Transverse colon (tissue), 4 donors: Measurements from ENCODE around the gene MECR. TPM values are rescaled to one million over a fixed set of nuclear protein-coding genes. Genes with fewer than 3 reads are reported as not detected.
"Not testable (repeated sequence)": the region's sequence is repeated elsewhere in the genome, so short reads cannot be mapped to it uniquely, and the experiment has no call there.

Experiments used
- DNase-seq: peaks from one replicate; pipeline ENCODE4 v3.0.0-alpha.2; 2019
- H3K27ac ChIP-seq, 4 donors: fragments of 200-600 bp; sonication (generic); 2 replicates each; pipeline ENCODE4 v1.5.1; 2016 to 2018; ENCODE audit warnings: inconsistent platforms in 4 of 4
- H3K27me3 ChIP-seq: fragments of 200-600 bp; sonication (generic); 2 replicates; pipeline ENCODE4 v1.5.1; 2017; ENCODE audit warnings: inconsistent platforms
- H3K36me3 ChIP-seq, 4 donors: fragments of 200-600 bp; sonication (generic); 2 replicates each; pipeline ENCODE4 v1.5.1; 2017 to 2019; ENCODE audit warnings: inconsistent platforms in 4 of 4
- H3K4me1 ChIP-seq, 4 donors: fragments of 200-600 bp; sonication (generic); 2 replicates each; pipeline ENCODE4 v1.5.1; 2017 to 2020; ENCODE audit warnings: inconsistent platforms in 4 of 4
- H3K4me3 ChIP-seq, 4 donors: fragments of 200-600 bp; sonication (generic); 1 replicate in 1 of 4; 2 replicates in 3 of 4; pipeline versions ENCODE4 v1.5.1 to v1.6.1; 2017 to 2019; ENCODE audit warnings: inconsistent platforms in 4 of 4
- H3K9me3 ChIP-seq, 2 donors: fragments of 200-600 bp; sonication (generic); 2 replicates each; pipeline ENCODE4 v1.5.1; 2017 to 2019; ENCODE audit warnings: inconsistent platforms in 2 of 2
- CTCF ChIP-seq, 5 experiments: fragments of 200-600 bp in 3 of 5; fragments of 450-650 bp in 2 of 5; sonication (generic) in 3 of 5; IDR thresholded peaks; 1 replicate in 2 of 5; 2 replicates in 3 of 5; pipeline ENCODE4 v1.5.1; 2016 to 2017; ENCODE audit warnings: antibody characterized with exemption in 5 of 5, inconsistent platforms in 3 of 5, mild to moderate bottlenecking in 2 of 5, moderate library complexity in 1 of 5
- EP300 ChIP-seq: sonication (generic); formaldehyde crosslinking; IDR thresholded peaks from one replicate; pipeline ENCODE4 v1.6.1; 2017; ENCODE audit warnings: antibody characterized with exemption, low read depth
- POLR2A ChIP-seq: fragments of 450-650 bp; IDR thresholded peaks from one replicate; pipeline ENCODE4 v1.6.1; 2016; ENCODE audit warnings: antibody characterized with exemption, mild to moderate bottlenecking, moderate library complexity
- POLR2AphosphoS5 ChIP-seq, 3 donors: sonication (generic); formaldehyde crosslinking; IDR thresholded peaks; one replicate each; pipeline ENCODE4 v1.6.1; 2016; ENCODE audit warnings: antibody characterized with exemption in 3 of 3
- WGBS, 2 donors: methylation state at CpG; one replicate each; pipeline ENCODE4 v1.1.5; 2018; ENCODE audit warnings: low coverage in 1 of 2; 5-methylcytosine and 5-hydroxymethylcytosine counted together
- in situ Hi-C, 4 donors: fragments of 200-750 bp; cut with MboI; loops; one replicate each; pipeline versions ENCODE4 v1.15.0 to v1.15.1; 2017; ENCODE audit warnings: low sequenced_read_pairs in 3 of 4, low pct_ligation_motif_present in 1 of 4, low pct_unique_long_range_greater_than_20kb in 1 of 4
- intact Hi-C: fragments of 100-400 bp; cut with DNase I; formaldehyde crosslinking; loops from one replicate; pipeline ENCODE4 v1.15.1; 2023; ENCODE audit warnings: low total_unique reads
- total RNA-seq, 4 donors: library from RNA; depleted of rRNA; stranded (reverse); fragments of >200 nt; gene quantifications; one replicate each; pipeline ENCODE4 v1.1.0, GENCODE V29; 2016

MECR gene
- total RNA-seq, 4 donors from 2014 or later, result 5.2 to 16.0 (median 12.2) TPM; not detected in 1

- Histone ChIP-seq H3K27ac (no peak overlapping the region), H3K27me3 (no peaks in the 10 kb centered on the region), H3K9me3 (no peaks in the 10 kb centered on the region), H3K4me3 (no peak overlapping the region), H3K36me3 (peaks cover 0 to 59% (median 24%) of the 10 kb centered on the region in 4 donors), H3K4me1 (peaks cover 18 to 54% (median 19%) of the 10 kb centered on the region in 4 donors)
- no peak for DNase-seq
- intact Hi-C loops, result no loop called here
- 74 to 82% methylated on average over 3 of the region's 3 CpGs for WGBS, 2 donors
- TF ChIP-seq POLR2AphosphoS5 (IDR thresholded peaks at IDR 0.05) (no peak), EP300 (no peak), POLR2A (no peak), CTCF (IDR thresholded peaks at IDR 0.05) (no peak)
- in situ Hi-C loops, result no loop called here
Measured at GRCh38 chr1:29159773-29160172, 71.0 kb downstream of the MECR start.

DNA sequence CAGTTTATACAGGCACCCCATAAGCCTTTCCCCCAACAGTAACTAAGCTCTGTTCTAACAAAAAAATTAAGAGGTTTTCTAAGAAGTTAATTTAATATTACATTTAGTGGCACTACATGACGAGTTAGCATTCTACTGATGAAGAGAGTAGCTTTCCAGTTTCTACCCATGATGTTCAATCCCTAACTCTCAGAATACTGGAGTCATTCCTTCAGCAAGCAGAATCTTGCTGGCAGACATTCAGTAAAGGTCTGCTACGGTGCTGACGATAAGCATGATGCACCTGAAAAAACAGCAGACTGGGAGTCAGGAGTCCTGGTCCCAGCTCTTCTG, 73.5 kb downstream of the MECR start:
- Histone ChIP-seq H3K9me3 (no peaks in the 10 kb centered on the region), H3K36me3 (peaks cover 0 to 82% (median 36%) of the 10 kb centered on the region in 4 donors), H3K27me3 (no peaks in the 10 kb centered on the region), H3K4me1 (peaks cover 1 to 30% (median 10%) of the 10 kb centered on the region in 4 donors), H3K4me3 (no peak overlapping the region), H3K27ac (peak overlapping the region in 1 of 4 donors; percentile 39)
- intact Hi-C loops (no loop called here), in situ Hi-C loops (no loop called here)
- 83 to 92% methylated on average over 3 of the region's 3 CpGs for WGBS, 2 donors
- DNase-seq, result no peak
- TF ChIP-seq POLR2AphosphoS5 (IDR thresholded peaks at IDR 0.05), result no peak
- TF ChIP-seq CTCF (IDR thresholded peaks at IDR 0.05), result no peak
- no peak for TF ChIP-seq EP300
- no peak for TF ChIP-seq POLR2A

- intact Hi-C loops (no loop called here), in situ Hi-C loops (no loop called here)
- Histone ChIP-seq H3K4me3 (no peak overlapping the region), H3K27me3 (no peaks in the 10 kb centered on the region), H3K4me1 (peaks cover 0 to 24% (median 6%) of the 10 kb centered on the region in 4 donors), H3K27ac (peak overlapping the region in 2 of 4 donors; percentile 15 to 39), H3K9me3 (no peaks in the 10 kb centered on the region), H3K36me3 (peaks cover 0 to 87% (median 41%) of the 10 kb centered on the region in 4 donors)
- TF ChIP-seq EP300 (no peak), POLR2A (no peak), POLR2AphosphoS5 (IDR thresholded peaks at IDR 0.05) (no peak), CTCF (IDR thresholded peaks at IDR 0.05) (no peak)
- no peak for DNase-seq
- WGBS, 2 donors, result 66 to 70% methylated on average over 9 to 10 of the region's 10 CpGs
Measured at GRCh38 chr1:29156543-29157268, 74.0 kb downstream of the MECR start.

- no peak overlapping the region for H3K4me3 ChIP-seq
- H3K9me3 ChIP-seq, result no peaks in the 10 kb centered on the region
- in situ Hi-C loops, result no loop called here
- peaks cover 0 to 7% (median 5%) of the 10 kb centered on the region in 4 donors for H3K4me1 ChIP-seq
- no peak for TF ChIP-seq EP300
- no peak for TF ChIP-seq POLR2A
- no peak for TF ChIP-seq POLR2AphosphoS5 (IDR thresholded peaks at IDR 0.05)
- TF ChIP-seq CTCF (IDR thresholded peaks at IDR 0.05), result no peak
- H3K27ac ChIP-seq, result no peak overlapping the region
- intact Hi-C loops, result loop anchor here (2.0 kb wide), 1 partner anchor 17 kb away; no protein-coding TSS in a partner anchor
- H3K27me3 ChIP-seq, result no peaks in the 10 kb centered on the region
- WGBS, 2 donors, result 92 to 100% methylated on average over 6 to 8 of the region's 8 CpGs
- H3K36me3 ChIP-seq, result peaks cover 3 to 98% (median 50%) of the 10 kb centered on the region in 4 donors
- DNase-seq, result no peak
Measured at GRCh38 chr1:29152046-29152805, 78.5 kb downstream of the MECR start.

DNA sequence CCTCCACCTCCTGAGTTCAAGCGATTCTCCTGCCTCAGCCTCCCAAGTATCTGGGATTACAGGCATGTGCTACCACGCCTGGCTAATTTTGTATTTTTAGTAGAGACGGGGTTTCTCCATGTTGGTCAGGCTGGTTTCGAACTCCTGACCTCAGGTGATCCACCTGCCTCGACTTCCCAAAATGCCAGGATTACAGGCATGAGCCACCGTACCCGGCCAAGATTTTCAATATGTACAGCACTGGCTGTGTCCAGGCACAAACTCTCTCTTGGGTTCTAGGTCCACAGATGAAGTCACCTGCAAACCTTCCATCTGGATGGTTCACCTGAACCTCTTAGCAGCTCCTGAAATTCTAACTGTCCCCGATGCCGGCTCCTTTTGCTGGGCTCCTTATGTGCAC, 80.4 kb downstream of the MECR start:
- H3K9me3 ChIP-seq, DNase-seq, intact Hi-C loops, H3K4me3 ChIP-seq, H3K27me3 ChIP-seq, H3K27ac ChIP-seq, in situ Hi-C loops: not testable (repeated sequence)
- Histone ChIP-seq H3K4me1 (peaks cover 0 to 13% (median 6%) of the 10 kb centered on the region in 4 donors), H3K36me3 (peaks cover 3 to 83% (median 44%) of the 10 kb centered on the region in 4 donors)
- WGBS, 2 donors, result 95 to 100% methylated on average over 2 to 9 of the region's 9 CpGs
